ENCODE data around the gene BAZ1A.

GRCh38 chr14:34858765-34859164, 16.4 kb downstream of the BAZ1A start:
- TF ChIP-seq EZH2 (IDR thresholded peaks at IDR 0.05; ENCODE audit: borderline replicate concordance, insufficient read depth, low read depth, low read length, poor library complexity, severe bottlenecking) (no peak), CTCF (IDR thresholded peaks at IDR 0.05) (no peak)
